Neural progenitor cell (in vitro differentiated cells): ENCODE measurements around the gene MAMDC4.

Experiments
- EZH2 ChIP-seq: fragments of 200-600 bp; sonication (generic); IDR thresholded peaks from 2 replicates; pipeline ENCODE4 v1.6.1; 2017; ENCODE audit warnings: antibody characterized with exemption, mild to moderate bottlenecking, moderate library complexity
- TF ChIP-seq, protein P1 (sequence below): fragments of 200-600 bp; sonication (generic); IDR thresholded peaks from 2 replicates; pipeline ENCODE4 v1.5.1; 2017; ENCODE audit warnings: antibody characterized with exemption, mild to moderate bottlenecking

DNA sequence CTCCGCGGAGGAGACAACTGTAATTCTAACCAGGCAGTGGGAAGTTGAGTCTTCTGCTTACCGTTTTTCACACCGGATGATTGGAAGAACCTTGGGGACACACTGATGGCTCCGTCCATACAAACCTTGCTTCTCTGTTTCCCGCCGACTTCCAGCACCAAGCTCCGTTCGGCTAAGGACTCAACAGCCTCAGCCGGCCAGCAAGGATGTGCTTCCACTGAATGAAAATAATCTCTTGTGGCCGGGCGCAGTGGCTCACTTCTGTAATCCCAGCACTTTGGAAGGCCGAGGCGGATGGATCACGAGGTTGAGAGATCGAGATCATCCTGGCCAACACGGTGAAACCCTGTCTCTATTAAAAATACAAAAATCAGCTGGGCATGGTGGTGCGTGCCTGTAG is 15.8 kb downstream of the MAMDC4 start:
- TF ChIP-seq, protein P1, sequence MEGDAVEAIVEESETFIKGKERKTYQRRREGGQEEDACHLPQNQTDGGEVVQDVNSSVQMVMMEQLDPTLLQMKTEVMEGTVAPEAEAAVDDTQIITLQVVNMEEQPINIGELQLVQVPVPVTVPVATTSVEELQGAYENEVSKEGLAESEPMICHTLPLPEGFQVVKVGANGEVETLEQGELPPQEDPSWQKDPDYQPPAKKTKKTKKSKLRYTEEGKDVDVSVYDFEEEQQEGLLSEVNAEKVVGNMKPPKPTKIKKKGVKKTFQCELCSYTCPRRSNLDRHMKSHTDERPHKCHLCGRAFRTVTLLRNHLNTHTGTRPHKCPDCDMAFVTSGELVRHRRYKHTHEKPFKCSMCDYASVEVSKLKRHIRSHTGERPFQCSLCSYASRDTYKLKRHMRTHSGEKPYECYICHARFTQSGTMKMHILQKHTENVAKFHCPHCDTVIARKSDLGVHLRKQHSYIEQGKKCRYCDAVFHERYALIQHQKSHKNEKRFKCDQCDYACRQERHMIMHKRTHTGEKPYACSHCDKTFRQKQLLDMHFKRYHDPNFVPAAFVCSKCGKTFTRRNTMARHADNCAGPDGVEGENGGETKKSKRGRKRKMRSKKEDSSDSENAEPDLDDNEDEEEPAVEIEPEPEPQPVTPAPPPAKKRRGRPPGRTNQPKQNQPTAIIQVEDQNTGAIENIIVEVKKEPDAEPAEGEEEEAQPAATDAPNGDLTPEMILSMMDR, result no peak
- TF ChIP-seq EZH2, result no peak
